NT2/D1 (cell line): ENCODE measurements around the gene LRIT1.

ENCODE experiments used
- YY1 ChIP-seq: IDR thresholded peaks from 2 replicates; pipeline ENCODE4 v1.6.1; 2011; ENCODE audit not compliant: insufficient read length, insufficient read depth
- ZNF274 ChIP-seq: IDR thresholded peaks from 2 replicates; pipeline ENCODE4 v1.6.1; 2011; ENCODE audit warnings: mild to moderate bottlenecking, low read depth, low read length

DNA sequence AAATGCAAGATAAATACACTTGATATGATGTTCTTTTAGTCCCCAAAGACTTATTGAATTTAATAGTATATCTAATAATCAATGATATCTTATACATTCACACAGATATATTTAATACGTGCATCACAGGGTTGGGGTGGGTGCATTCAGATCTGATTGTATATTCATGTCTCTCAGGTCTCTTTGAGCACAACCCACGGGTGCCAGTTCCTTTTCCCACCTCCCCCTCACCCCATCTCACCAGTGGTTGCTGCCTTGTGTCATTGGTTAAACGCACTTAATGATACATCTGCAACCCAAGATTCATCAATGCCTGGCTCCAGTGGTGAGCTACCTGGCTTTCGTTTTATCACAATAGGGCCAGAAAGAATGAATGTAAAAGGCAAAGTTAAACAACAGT is 6.2 kb downstream of the LRIT1 start:
- no peak for TF ChIP-seq YY1
- TF ChIP-seq ZNF274, result no peak
